Liver (tissue), 3 donors: ENCODE results near the gene CCDC178.

Experiments
- EGR1 ChIP-seq, 2 donors: IDR thresholded peaks; 2 replicates each; pipeline ENCODE4 v1.6.1; 2016 to 2018; ENCODE audit warnings: antibody characterized with exemption in 2 of 2, low read depth in 2 of 2
- FOXA1 ChIP-seq: IDR thresholded peaks from 2 replicates; pipeline ENCODE4 v1.6.1; 2016; ENCODE audit warnings: antibody characterized with exemption
- GABPA ChIP-seq, 2 donors: IDR thresholded peaks in 1 of 2; conservative IDR thresholded peaks in 1 of 2; 2 replicates each; pipeline ENCODE4 v1.6.1; 2016; ENCODE audit warnings: antibody characterized with exemption in 2 of 2, mild to moderate bottlenecking in 1 of 2, moderate library complexity in 1 of 2
- TF ChIP-seq, protein P1 (sequence below): fragments of 150-350 bp; IDR thresholded peaks from 2 replicates; pipeline ENCODE4 v1.5.1; 2017; ENCODE audit warnings: improper control_type of control experiment, low read depth, low read length; ENCODE audit not compliant: missing input control
- donor health status: healthy.
- donor health status: healthy.

DNA sequence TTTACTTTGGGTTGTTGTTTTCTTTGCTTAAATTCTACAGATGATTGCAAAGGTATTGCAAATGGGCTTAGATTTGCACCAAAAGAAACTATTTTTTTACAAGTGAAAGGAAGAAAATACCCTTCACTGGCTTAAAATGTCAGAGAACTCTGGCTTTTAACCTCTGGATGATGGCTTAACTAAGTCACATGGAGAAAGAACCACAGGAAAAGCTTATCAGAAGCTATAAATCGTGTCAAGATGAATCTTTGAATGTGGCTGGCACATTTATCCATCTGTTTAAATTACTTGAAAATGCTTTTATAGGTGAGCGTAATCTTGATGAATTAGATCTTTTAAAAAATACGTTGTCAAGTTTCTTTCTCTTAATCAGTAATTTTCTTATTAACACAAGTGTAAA, 32.0 kb upstream of the CCDC178 start:
- TF ChIP-seq FOXA1: no peak
- TF ChIP-seq, protein P1, sequence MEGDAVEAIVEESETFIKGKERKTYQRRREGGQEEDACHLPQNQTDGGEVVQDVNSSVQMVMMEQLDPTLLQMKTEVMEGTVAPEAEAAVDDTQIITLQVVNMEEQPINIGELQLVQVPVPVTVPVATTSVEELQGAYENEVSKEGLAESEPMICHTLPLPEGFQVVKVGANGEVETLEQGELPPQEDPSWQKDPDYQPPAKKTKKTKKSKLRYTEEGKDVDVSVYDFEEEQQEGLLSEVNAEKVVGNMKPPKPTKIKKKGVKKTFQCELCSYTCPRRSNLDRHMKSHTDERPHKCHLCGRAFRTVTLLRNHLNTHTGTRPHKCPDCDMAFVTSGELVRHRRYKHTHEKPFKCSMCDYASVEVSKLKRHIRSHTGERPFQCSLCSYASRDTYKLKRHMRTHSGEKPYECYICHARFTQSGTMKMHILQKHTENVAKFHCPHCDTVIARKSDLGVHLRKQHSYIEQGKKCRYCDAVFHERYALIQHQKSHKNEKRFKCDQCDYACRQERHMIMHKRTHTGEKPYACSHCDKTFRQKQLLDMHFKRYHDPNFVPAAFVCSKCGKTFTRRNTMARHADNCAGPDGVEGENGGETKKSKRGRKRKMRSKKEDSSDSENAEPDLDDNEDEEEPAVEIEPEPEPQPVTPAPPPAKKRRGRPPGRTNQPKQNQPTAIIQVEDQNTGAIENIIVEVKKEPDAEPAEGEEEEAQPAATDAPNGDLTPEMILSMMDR: no peak
- TF ChIP-seq EGR1 (IDR thresholded peaks at IDR 0.05; ENCODE audit: low read depth in 2 of 2): no peak
- no peak for TF ChIP-seq GABPA (IDR thresholded peaks at IDR 0.05 in 1 of 2, conservative IDR thresholded peaks at IDR 0.05 in 1 of 2)
